HEK293T (cell line): ENCODE measurements around the gene BPGM.

ENCODE experiments used
- CTCF ChIA-PET: fragments of 350-600 bp; formaldehyde crosslinking; extraction: SDS; loops from one replicate; lab custom pipeline; 2021; ENCODE audit warnings: antibody characterized with exemption, inconsistent platforms; lab: Yijun Ruan, JAX
- POLR2A ChIA-PET: fragments of 350-600 bp; formaldehyde crosslinking; extraction: SDS; loops from one replicate; lab custom pipeline; 2020; ENCODE audit warnings: antibody characterized with exemption, inconsistent platforms; lab: Yijun Ruan, JAX
- DNase-seq: peaks from one replicate; pipeline ENCODE4 v3.0.0; 2012; ENCODE audit warnings: mixed read lengths; ENCODE audit errors: extremely low spot score
- ARNT ChIP-seq: fragments of 450-650 bp; IDR thresholded peaks from 2 replicates; pipeline ENCODE4 v1.6.1; 2017; ENCODE audit warnings: mild to moderate bottlenecking
- BHLHE40 ChIP-seq: fragments of 450-650 bp; IDR thresholded peaks from 2 replicates; pipeline ENCODE4 v1.6.1; 2016; ENCODE audit warnings: mild to moderate bottlenecking, moderate library complexity, borderline replicate concordance
- CTBP1 ChIP-seq: fragments of 450-650 bp; IDR thresholded peaks from 2 replicates; pipeline ENCODE4 v1.6.1; 2016; ENCODE audit warnings: borderline replicate concordance
- ELF4 ChIP-seq: fragments of 450-650 bp; IDR thresholded peaks from 2 replicates; pipeline ENCODE4 v1.6.1; 2017; ENCODE audit warnings: antibody characterized with exemption
- FOXA1 ChIP-seq: fragments of 450-650 bp; IDR thresholded peaks from 2 replicates; pipeline ENCODE4 v1.6.1; 2016; ENCODE audit warnings: mild to moderate bottlenecking
- FOXK2 ChIP-seq: fragments of 450-650 bp; IDR thresholded peaks from 2 replicates; pipeline ENCODE4 v1.6.1; 2016; ENCODE audit warnings: mild to moderate bottlenecking
- FOXM1 ChIP-seq: fragments of 450-650 bp; IDR thresholded peaks from 2 replicates; pipeline ENCODE4 v1.6.1; 2017; ENCODE audit warnings: mild to moderate bottlenecking, borderline replicate concordance
- HDGF ChIP-seq: fragments of 450-650 bp; IDR thresholded peaks from 2 replicates; pipeline ENCODE4 v1.6.1; 2017; ENCODE audit warnings: antibody characterized with exemption, borderline replicate concordance
- L3MBTL2 ChIP-seq: fragments of 450-650 bp; conservative IDR thresholded peaks from 2 replicates; pipeline ENCODE4 v1.6.1; 2016; ENCODE audit warnings: mild to moderate bottlenecking
- LEF1 ChIP-seq: fragments of 450-650 bp; IDR thresholded peaks from 2 replicates; pipeline ENCODE4 v1.6.1; 2017; ENCODE audit warnings: mild to moderate bottlenecking, borderline replicate concordance
- NFRKB ChIP-seq: fragments of 450-650 bp; IDR thresholded peaks from 2 replicates; pipeline ENCODE4 v1.6.1; 2016; ENCODE audit warnings: mild to moderate bottlenecking, moderate library complexity
- PKNOX1 ChIP-seq: fragments of 450-650 bp; IDR thresholded peaks from 2 replicates; pipeline ENCODE4 v1.6.1; 2016
- SP1 ChIP-seq: fragments of 450-650 bp; IDR thresholded peaks from 2 replicates; pipeline ENCODE4 v1.6.1; 2017
- SUZ12 ChIP-seq: fragments of 450-650 bp; IDR thresholded peaks from 2 replicates; pipeline ENCODE4 v1.6.1; 2016; ENCODE audit warnings: mild to moderate bottlenecking
- TARDBP ChIP-seq: fragments of 450-650 bp; IDR thresholded peaks from 2 replicates; pipeline ENCODE4 v1.6.1; 2016
- ZNF384 ChIP-seq: fragments of 450-650 bp; IDR thresholded peaks from 2 replicates; pipeline ENCODE4 v1.6.1; 2016

The BPGM gene

GRCh38 chr7:134646425-134647305 lies at the start of gene BPGM:
Gene BPGM (plus strand): TSS chr7:134646853. CDS start chr7:134661508, 14,655 bp downstream.
- DNase-seq = peak; percentile 100
- CTCF ChIA-PET = interaction anchor here (0.6 to 1.8 kb wide), 5 partner anchors 9 to 289 kb away, joined by 3 to 7 read pairs (median 4); no protein-coding TSS in a partner anchor
- POLR2A ChIA-PET = interaction anchor here (0.6 to 3.4 kb wide), 19 partner anchors 9 to 565 kb away, joined by 3 to 31 read pairs (median 3); partner anchors contain the start of genes SLC35B4 and WDR91
- TF ChIP-seq PKNOX1 (peak; percentile 100), ELF4 (peak; percentile 92), L3MBTL2 (no peak)

- DNase-seq = no peak
- POLR2A ChIA-PET = no interaction called here
- CTCF ChIA-PET = no interaction called here
- no peak for TF ChIP-seq SP1
- TF ChIP-seq ARNT = no peak
- no peak for TF ChIP-seq TARDBP
- TF ChIP-seq LEF1 = no peak
- no peak for TF ChIP-seq FOXK2
- TF ChIP-seq SUZ12 = no peak
- TF ChIP-seq HDGF = no peak
- no peak for TF ChIP-seq NFRKB
- TF ChIP-seq FOXM1 = no peak
- no peak for TF ChIP-seq L3MBTL2
- no peak for TF ChIP-seq FOXA1
- TF ChIP-seq ZNF384 = no peak
- TF ChIP-seq ELF4 = no peak
- TF ChIP-seq CTBP1 = no peak
- no peak for TF ChIP-seq PKNOX1
- no peak for TF ChIP-seq BHLHE40
Measured at GRCh38 chr7:134599371-134599770, 47.3 kb upstream of the BPGM start.

- TF ChIP-seq HDGF (no peak), BHLHE40 (no peak), FOXM1 (no peak), ZNF384 (no peak), PKNOX1 (no peak), ARNT (no peak), L3MBTL2 (no peak), CTBP1 (no peak), SP1 (no peak), LEF1 (no peak), FOXA1 (no peak), FOXK2 (no peak), NFRKB (no peak), ELF4 (no peak), TARDBP (no peak), SUZ12 (no peak)
- ChIA-PET CTCF (interaction anchor here (1.4 kb wide), 1 partner anchor 87 kb away, joined by 6 read pairs; no protein-coding TSS in a partner anchor), POLR2A (no interaction called here)
- DNase-seq = no peak
Measured at GRCh38 chr7:134601459-134601858, 45.2 kb upstream of the BPGM start.

GRCh38 chr7:134602881-134603451 lies 43.7 kb upstream of the BPGM start:
- CTCF ChIA-PET = interaction anchor here (0.5 kb wide), 1 partner anchor 145 kb away, joined by 4 read pairs; no protein-coding TSS in a partner anchor
- no peak for DNase-seq
- TF ChIP-seq PKNOX1 (no peak), SP1 (no peak), FOXA1 (no peak)
- POLR2A ChIA-PET = no interaction called here

- CTCF ChIA-PET = interaction anchor here (0.6 to 2.7 kb wide), 8 partner anchors 58 to 176 kb away, joined by 3 to 22 read pairs (median 4); partner anchors contain the start of gene AKR1B15
- TF ChIP-seq FOXK2 (no peak), NFRKB (no peak), ZNF384 (no peak), ARNT (no peak), HDGF (no peak), PKNOX1 (no peak), FOXA1 (no peak), L3MBTL2 (no peak), SUZ12 (no peak), CTBP1 (no peak)
- POLR2A ChIA-PET = interaction anchor here (1.0 kb wide), 1 partner anchor 40 kb away, joined by 3 read pairs; no protein-coding TSS in a partner anchor
- DNase-seq = peak; percentile 81
Measured at GRCh38 chr7:134605978-134606923, 40.4 kb upstream of the BPGM start.
